ENCODE results near the gene SYP.
"Not testable (repeated sequence)": the region's sequence is repeated elsewhere in the genome, so short reads cannot be mapped to it uniquely, and the experiment has no call there.

GRCh38 chrX:49143154-49143553 is 56.8 kb downstream of the SYP start:
- TF ChIP-seq, protein P1, sequence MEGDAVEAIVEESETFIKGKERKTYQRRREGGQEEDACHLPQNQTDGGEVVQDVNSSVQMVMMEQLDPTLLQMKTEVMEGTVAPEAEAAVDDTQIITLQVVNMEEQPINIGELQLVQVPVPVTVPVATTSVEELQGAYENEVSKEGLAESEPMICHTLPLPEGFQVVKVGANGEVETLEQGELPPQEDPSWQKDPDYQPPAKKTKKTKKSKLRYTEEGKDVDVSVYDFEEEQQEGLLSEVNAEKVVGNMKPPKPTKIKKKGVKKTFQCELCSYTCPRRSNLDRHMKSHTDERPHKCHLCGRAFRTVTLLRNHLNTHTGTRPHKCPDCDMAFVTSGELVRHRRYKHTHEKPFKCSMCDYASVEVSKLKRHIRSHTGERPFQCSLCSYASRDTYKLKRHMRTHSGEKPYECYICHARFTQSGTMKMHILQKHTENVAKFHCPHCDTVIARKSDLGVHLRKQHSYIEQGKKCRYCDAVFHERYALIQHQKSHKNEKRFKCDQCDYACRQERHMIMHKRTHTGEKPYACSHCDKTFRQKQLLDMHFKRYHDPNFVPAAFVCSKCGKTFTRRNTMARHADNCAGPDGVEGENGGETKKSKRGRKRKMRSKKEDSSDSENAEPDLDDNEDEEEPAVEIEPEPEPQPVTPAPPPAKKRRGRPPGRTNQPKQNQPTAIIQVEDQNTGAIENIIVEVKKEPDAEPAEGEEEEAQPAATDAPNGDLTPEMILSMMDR (IDR thresholded peaks at IDR 0.05), result not testable (repeated sequence)
- TF ChIP-seq EZH2, EZH2phosphoT487 (IDR thresholded peaks at IDR 0.05): not testable (repeated sequence)
